NCI-H128 (cell line): ENCODE results near the gene TARS3.
"Not testable (repeated sequence)": the region's sequence is repeated elsewhere in the genome, so short reads cannot be mapped to it uniquely, and the experiment has no call there.

Experiments used
- DNase-seq: peaks from one replicate; lab custom pipeline; 2025; ENCODE audit not compliant: unreplicated experiment; lab: John Stamatoyannopoulos, UW

Gene TARS3

DNA sequence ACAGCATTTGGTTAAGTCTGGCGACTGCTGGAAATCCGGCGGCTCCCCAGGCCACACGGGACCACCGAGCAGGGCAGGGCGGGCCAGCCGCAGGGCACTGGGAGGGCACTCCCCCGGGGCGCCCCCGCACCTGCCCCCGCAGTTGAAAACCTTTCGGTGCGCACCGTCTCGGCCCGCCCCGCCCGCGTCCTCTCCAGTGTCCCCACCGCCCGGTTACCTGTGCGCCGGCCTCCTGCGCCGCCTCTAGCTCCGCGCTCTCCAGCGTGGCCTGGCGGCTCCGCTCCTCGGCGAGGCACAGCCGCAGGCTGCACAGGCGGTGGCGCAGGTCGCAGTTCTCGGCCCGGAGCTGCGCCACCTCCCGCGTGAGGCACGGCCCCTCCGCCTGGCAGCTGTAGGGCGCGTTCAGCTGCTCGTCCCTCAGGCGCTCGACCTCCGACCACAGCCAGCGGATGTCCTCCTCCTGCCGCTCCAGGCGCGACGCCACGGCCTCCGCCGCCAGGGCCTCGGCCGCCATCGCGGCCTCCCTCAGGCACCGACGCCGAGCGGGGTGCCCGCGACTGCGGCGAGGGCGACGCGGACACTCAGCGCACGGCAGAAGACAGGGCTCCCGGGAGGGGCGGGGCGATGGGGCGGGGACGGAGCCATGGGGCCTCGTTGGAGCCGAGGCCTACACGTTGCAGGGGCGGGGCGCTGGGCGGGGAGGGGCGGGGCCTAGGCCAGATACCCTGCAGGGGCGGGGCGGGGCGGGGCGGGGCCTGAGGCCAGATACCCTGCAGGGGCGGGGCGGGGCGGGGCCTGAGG, at the start of gene TARS3:
TARS3 (minus strand) TSS at position 600 of the 801 bp plus-strand sequence; CDS start at position 514, 86 bp downstream.
- peak; percentile 45 for DNase-seq

DNA sequence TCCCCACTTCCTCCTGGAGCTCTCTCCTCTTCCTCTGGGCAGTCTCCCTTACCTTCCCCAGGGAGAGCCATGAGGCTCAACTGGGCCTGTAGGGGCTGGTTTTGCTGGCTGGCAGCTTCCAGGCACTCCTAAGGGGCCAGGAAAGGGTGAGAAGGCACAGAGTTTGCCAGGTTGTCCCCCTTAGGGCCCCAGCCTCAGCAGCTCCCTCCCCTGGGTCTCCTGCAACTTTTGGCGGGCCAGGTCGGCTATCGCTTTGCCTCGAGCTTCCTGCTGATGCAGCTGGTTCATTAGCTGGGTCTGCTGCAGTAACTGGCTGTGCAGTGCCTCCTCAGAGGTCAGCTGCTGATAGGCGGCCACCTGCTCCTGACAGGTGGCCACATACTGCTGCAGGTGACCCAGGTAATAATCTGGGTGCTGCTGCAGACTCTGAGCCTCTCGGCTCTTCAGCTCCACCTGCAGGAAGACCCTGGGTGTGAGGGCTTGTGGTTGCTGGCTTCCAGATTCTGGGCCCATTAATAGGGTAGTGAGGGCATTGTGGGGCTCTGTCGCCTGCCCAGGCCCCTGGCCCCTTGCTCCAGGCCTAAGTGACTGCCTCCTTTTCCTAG, 49.3 kb upstream of the TARS3 start:
- DNase-seq, result no peak

DNA sequence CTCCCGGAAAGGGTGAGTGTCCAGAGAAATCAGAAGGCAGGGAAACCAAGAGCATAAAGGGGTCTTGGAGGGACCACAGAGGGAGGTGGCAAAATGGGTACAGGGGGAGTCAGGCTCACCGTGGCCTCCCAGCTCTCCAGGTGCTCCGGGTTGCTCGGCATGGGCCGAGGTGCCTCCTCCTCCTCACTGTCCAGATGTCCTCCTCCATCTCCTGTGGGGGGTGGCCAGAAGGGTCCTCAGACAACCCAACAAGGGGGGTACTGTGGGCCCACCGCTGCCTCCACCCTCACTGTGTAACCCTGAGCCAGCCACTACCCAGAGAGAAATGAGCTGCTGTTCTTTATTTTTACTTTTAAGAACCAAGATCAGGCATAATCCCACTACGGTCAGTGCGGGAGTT, 48.6 kb upstream of the TARS3 start:
- DNase-seq, result no peak

DNA sequence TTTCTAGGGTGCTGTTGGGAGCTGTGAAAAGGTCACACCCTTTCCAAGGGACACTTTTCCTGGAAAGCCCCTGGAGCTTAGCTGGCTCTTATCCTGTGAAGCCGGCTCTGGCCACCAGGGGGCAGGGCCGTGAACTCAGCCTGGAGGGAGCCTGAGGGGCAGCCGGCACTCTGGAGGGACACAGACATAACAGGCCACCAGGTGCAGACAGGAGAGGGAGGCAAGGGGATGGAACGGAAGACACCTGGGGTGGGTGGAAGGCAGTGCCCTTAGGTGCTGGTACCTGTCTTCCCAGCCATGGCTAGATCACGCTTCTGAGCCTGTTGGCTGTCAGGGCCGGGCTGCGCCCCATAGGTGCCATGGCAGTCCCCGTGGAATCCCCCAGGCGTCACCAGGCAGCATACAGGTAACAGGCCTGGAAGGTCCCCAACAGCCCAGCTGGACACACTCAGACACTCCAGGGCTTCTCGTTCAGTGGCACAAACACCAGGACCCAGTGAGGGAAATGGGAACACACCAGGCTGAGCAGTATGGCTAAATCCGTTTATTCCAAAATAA, 42.9 kb upstream of the TARS3 start:
- not testable (repeated sequence) for DNase-seq

DNA sequence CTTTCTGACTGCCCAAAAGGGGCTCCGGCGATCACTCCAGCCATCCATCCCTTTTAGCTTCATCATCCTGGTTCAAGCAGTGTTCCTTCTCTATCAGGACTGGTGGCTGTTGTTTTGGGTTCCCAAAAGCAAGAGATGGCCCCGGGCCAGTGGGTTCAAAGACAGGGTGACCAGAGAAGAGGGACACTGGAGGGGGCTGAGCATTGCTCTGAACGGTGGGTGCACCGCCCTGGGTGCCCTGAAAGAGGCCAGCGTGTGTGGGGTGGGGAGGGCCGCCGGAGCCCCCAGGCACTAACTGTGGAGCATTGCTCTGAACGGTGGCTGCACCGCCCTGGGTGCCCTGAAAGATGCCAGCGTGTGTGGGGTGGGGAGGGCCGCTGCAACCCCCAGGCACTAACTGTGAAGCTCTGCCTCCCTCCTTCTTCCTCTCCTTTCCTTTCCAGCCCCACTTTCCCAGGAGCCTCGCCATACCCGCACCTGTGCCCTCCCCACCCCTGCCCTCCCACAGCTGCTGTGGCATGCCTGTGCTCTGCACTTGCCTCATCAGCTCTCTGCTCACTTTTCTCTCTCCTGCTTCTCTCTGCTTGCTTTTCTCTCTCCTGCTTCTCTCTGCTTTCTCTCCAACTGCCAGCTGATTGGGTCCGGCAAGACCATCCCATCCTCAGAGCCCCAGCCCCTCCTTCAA, 41.6 kb upstream of the TARS3 start:
- DNase-seq, result no peak

DNA sequence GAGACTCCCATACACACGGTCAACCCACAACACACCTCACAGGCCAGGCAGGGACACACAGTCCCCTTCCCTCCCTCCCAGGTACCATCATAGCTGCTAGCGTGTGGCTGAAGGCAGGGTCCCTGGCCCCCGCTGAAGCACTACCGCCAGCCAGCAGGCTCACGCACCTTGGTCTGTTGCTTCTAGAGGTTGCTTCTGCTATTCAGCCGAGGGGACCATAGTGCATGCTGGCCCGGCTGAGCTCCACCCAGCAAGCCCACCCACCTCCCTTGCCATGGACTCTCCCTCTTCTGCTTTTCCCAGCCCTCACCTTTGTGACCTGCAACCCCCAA, 41.0 kb upstream of the TARS3 start:
- DNase-seq, result not testable (repeated sequence)

DNA sequence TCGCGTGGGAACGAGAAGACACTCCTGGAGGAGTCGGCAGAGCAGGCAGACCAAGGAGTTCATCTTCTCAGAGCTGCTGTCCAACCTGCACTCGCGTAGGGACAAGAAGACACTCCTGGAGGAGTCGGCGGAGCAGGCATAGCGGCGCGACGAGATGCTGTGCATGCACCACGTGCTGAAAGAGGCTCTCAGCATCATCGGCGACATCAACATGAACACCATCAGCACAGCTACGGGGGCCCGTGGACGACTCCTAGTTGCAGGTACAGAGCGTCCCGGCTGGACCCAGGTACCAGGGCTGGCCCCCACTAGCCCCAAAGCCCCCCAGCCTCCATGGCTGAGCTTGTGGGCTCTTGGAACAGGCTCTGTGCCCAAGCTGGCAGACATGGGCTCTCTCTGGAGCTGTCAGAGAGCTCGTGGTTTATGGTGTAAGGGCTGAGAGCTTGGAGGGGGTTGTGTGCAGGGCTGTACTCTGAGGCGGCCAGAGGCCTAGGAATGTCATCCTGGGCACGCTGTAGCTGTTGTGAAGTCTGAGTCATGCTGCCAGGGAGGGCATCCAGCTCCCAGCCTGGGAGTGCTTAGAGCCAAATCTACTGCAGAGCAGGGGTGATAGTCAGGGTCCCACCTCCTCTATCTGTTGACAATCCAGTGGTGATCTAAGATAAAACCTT, 40.5 kb upstream of the TARS3 start:
- DNase-seq, result not testable (repeated sequence)

DNA sequence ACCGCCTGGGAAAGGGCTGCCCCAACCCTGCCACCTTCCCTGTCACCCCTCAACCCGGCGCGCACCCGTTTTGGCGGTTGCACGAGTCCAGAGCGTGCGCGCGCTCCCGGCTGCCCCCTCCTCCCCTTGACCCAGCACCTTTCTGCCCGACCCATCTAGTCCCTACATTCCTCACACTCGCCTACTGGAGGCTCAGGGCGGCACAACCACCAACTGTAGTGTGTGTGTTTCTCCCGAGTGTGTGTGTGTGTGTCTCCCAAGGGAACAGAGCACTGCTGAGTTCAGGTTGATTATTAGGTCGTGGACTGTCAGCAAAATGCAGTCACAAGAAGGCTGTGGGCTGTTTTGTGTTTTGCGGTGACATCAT, 22.4 kb upstream of the TARS3 start:
- not testable (repeated sequence) for DNase-seq

DNA sequence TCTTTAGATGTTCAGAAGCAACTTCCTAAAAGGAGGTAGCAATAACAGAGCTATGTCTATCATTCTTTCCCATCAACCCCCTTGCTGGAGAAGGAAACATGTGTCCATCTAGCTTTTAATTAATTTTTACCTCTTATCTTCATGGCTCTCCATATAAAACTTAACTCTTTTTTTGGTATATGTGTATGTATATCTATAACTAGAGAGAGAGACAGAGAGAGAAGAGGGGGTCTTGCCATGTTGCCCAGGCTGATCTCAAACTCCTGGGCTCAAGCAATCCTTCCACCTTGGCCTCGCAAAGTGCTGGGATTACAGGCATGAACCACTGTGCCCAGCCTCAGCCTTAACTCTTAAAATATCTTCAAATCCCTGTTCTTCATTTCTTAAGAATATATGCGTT, 10.6 kb upstream of the TARS3 start:
- not testable (repeated sequence) for DNase-seq

DNA sequence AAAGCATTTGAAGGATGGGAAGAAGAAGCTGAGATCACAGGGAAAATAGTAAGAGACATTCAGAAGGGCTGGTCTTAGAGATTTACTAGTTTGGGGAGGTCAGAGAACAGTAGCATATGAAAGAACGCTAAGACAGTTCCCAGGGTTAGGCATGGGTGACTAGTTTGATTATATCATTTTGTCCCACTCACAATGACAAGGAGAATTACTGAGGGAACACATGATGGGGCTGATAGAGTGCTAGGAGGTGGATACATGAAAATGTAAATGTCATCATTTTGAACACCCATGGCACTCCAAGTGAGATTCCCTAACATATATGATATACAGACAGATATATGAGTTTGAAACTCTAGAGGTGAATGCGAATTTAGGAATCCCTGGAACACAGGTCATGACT, 9.3 kb upstream of the TARS3 start:
- no peak for DNase-seq

DNA sequence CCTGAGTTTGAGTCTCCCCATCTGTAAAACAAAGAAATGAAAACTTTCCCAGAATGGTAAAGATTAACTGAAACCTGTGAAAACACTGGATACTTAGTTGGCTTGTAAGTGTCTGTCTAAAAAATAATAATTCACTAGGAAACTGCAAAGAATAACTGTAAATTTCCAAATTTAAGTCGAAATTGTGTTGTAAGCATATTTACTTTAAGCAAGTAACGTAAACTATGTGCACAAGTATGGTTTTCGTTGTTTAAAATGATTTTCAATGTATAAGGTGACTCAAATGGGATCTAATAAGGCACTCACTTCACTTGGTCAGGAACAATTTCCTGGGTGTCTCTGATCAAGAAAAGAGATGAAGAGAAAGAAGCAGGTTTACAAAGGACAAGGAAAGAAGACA, 8.5 kb upstream of the TARS3 start:
- no peak for DNase-seq

DNA sequence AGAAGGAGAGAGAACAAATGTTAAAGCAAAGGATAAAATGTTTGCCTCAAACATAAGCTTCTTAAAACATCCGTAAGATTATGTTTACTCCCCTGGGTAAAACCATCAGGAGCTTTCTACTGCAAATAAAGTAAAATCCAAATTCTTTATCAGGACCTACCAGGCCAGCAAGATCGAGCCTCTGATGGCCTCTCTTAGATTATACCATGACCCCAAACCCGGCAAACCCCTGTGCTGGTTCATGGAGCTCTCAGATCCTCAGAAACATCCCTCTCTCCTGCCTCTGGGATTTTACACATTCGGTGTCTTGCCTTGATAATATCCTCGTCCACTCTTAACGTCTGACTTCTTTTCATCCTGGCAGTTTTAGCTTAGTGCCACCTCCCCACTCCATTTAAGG, 7.5 kb upstream of the TARS3 start:
- no peak for DNase-seq

DNA sequence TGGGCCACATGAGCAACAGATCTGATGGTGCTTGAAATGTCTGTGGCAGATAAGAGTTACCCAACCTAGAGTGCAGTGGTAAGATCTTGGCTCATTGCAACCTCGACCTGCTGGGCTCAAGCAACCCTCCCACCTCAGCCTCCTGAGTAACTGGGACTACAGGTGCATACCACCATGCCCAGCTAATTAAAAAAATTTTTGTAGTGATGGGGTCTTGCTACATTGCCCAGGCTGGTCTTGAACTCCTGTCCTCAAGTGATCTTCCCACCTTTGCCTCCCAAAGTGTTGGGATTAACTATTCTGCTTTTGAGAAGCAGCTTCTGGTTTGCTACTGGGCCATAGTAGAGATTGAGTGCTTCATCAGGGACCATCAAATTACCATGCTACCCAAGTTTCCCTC, 2.9 kb upstream of the TARS3 start:
- DNase-seq, result no peak

DNA sequence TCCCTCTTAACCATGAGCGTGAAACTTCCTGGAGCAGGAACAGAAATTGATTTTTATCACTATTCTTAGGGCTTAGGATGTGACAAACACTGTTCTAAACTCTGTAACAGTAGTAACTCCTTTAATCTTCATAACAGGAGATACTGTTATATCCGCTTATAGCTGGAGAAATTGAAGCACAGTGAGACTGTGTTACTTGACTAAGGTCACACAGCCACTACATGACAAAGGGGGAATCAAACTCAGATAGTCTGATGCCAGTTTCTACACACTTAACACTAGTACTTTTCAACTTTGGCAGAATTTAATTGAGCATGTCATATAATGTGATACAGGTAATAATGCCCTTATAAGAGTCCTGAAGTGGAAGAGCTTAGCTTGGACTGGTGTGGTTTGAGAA, 800 bp upstream of the TARS3 start:
- no peak for DNase-seq

DNA sequence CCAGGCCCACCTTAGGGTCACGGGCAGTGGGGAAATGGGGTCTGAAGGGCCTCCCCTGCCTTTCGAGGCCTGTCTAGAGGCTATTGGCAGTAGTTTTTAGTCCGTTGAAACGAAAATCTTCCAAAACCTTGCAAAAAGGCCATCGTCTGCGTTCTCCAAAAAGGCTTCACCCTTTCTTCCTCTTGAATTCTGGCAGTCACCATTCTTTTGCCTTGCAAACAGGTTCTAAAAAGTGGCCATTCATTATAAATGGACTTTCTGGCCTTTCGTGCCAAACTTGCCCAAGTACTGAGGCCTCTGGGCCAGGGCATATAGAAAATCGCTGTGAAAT, 367 bp upstream of the TARS3 start:
- DNase-seq, result no peak

DNA sequence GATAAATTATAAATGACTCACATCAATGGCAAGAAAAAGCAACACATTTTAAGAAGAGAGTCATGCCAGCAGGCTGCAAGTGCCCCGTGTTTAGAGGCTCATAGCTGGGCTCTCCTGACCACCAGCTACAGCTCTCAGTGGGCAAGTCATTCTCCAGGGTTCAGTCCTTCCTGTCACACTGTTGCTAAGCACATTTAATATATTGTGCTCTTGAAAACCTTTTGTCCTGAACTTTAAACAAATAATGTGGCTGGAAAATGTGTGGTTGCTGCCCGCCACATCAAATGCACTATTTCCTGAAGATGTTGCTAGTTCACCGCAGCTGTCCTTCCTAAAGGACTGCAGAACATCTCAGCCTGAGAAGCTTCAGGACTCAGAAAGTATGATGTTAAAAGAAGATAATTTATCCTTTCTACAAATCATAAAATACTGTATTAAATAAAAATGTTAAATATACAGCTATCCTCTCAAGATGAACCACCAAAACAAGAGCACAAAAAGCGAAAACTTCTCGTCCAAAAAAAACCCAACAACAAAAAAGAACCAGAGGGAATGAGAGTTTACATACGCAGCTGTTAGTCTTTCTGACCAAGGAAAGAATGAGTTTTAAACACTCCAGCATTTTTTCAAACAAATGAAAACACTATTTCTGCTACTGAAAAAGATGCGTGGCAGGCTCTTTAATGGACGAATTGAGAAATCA, 951 bp downstream of the TARS3 start:
- no peak for DNase-seq

DNA sequence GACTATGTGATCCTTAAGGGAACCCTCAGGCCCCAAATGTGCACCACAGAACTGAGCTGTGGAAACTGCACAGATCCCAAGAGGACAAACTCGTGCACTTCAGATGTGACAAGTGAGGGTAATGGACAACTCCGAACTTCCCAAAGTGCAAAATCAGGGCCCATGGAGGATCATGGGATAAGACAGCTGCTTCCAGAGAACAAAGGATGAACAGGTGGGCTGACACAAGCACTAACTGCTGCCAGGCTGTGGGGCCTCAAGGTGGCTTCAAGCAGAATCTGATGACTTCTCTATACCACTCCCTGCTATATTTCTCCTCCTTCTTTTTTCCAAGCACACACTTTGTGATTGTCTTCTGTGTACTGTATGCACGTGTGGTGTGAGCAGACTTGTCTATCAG, 5.4 kb downstream of the TARS3 start:
- DNase-seq, result no peak

DNA sequence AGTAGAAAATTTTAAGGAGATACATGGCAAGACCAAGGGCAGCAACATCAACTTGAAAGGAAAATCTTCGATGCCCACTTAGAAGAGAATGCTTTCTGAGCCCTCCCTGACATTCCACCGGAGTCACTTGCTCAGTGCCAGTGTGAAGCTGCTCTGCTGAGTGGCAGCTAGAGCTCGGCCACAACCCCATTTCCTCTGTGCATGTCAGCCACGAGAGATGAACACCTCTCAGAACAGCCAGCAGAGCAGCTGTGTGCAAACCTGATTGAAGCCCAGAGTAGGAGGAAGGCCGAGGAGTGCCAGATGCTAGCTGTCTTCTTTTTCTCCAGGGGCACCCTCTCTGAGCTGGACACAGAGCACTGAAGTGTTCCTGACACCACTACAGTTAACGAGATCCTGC, 12.2 kb downstream of the TARS3 start:
- no peak for DNase-seq

DNA sequence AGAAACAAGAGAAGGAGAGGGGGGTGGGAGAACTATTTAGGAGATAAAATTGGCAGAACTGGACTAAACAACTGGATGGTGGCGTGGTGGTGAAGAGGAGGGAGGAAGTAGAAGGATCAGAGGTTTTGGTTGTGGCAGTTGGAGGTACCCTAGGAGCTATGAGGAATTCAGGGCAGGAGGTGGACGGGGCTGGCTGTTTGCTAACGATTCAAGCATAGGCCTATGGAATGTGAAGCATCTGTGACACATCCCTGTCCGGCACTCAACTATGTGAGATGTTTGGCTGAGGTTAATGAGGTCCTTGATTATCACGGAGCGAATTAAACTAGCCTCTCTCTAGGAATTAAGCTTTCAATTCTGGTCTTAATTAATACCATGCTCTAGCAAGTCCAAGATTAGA, 13.5 kb downstream of the TARS3 start:
- DNase-seq, result no peak

DNA sequence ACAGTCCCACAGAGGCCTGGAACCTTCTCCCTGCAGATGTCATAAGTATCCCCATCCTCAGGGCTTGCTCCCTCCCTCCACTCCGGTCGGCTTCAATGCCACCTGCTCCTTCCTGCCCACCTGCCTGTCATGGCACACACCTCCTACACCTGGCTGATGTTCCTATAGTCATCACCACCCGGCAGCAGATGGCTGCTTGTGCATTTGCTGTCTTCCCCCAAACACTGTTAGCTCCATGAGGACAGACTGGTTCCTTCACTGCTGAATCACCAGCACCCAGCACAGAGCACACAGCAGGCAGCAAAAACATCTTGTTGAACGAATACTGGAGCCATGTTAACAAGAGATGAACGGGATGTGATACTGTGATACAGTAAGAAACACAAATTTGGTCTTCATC, 14.8 kb downstream of the TARS3 start:
- DNase-seq, result no peak

DNA sequence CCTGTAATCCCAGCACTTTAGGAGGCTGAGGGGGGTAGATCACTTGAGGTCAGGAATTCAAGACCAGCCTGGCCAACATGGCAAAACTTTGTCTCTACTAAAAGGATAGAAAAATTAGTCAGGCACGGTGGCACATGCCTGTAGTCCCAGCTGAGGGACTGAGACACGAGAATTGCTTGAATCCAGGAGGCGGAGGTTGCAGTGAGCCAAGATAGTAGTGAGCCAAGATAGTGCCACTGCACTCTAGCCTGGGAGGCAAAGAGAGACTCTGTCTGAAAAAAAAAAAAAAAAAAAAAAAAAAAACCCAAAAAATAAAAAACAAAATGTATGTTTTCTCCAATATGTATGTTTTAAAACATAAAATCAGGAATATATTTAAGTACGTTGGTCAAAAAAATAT, 16.3 kb downstream of the TARS3 start:
- DNase-seq, result no peak
